Retinal pigment epithelial cell (primary cell): Measurements from ENCODE around the gene TSPAN3.
A peak's percentile ranks its signal among the peaks of the same experiment; 100 is the strongest.

Source experiments
- DNase-seq: peaks from one replicate; pipeline ENCODE4 v3.0.0-alpha.2; 2010; ENCODE audit warnings: low read depth
- H3K4me3 ChIP-seq: 2 replicates; pipeline ENCODE4 v1.5.1; 2011; ENCODE audit warnings: mild to moderate bottlenecking, low read length, control low read depth, moderate library complexity
- CTCF ChIP-seq: conservative IDR thresholded peaks from 2 replicates; pipeline ENCODE4 v1.5.1; 2011; ENCODE audit warnings: low read depth, low read length, control low read depth, inconsistent platforms

Gene TSPAN3

GRCh38 chr15:77097921-77098320 is 27.0 kb upstream of the TSPAN3 start:
- no peak for DNase-seq
- no peak overlapping the region for H3K4me3 ChIP-seq
- TF ChIP-seq CTCF = no peak

GRCh38 chr15:77097248-77097721 is 26.4 kb upstream of the TSPAN3 start:
- TF ChIP-seq CTCF = no peak
- no peak for DNase-seq
- no peak overlapping the region for H3K4me3 ChIP-seq

GRCh38 chr15:77096541-77096940 is 25.6 kb upstream of the TSPAN3 start:
- DNase-seq = no peak
- no peak for TF ChIP-seq CTCF
- no peak overlapping the region for H3K4me3 ChIP-seq

- DNase-seq = no peak
- no peak overlapping the region for H3K4me3 ChIP-seq
- TF ChIP-seq CTCF = no peak
Observed at GRCh38 chr15:77096138-77096537, 25.2 kb upstream of the TSPAN3 start.

- H3K4me3 ChIP-seq = no peak overlapping the region
- peak; percentile 50 for TF ChIP-seq CTCF
- no peak for DNase-seq
Observed at GRCh38 chr15:77094397-77095030, 23.6 kb upstream of the TSPAN3 start.

- no peak overlapping the region for H3K4me3 ChIP-seq
- no peak for DNase-seq
- no peak for TF ChIP-seq CTCF
Observed at GRCh38 chr15:77093436-77093835, 22.5 kb upstream of the TSPAN3 start.

- DNase-seq = no peak
- no peak overlapping the region for H3K4me3 ChIP-seq
- TF ChIP-seq CTCF = no peak
Observed at GRCh38 chr15:77091097-77091496, 20.2 kb upstream of the TSPAN3 start.
